Measurements from ENCODE around the gene POU2F3.

Gene POU2F3

DNA sequence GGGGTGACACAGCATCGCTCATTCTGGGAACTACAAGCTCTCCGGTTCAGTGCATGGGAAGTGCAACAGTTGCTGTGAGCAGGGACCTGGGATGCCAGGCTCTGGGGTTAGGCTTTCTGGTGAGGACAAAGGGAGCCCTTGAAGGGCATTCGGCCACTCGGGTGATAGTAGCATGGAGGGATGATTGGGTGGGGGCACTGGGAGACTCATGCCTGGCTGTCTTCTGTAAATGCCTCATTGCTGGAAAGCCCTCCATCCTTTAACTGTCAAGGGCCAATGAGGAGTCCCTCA lies 19.2 kb upstream of the POU2F3 start:
- Histone ChIP-seq H3K27ac (peak overlapping the region in 1 of 2 donors; percentile 76), H3K4me3 (no peak overlapping the region)
- TF ChIP-seq, protein P1, sequence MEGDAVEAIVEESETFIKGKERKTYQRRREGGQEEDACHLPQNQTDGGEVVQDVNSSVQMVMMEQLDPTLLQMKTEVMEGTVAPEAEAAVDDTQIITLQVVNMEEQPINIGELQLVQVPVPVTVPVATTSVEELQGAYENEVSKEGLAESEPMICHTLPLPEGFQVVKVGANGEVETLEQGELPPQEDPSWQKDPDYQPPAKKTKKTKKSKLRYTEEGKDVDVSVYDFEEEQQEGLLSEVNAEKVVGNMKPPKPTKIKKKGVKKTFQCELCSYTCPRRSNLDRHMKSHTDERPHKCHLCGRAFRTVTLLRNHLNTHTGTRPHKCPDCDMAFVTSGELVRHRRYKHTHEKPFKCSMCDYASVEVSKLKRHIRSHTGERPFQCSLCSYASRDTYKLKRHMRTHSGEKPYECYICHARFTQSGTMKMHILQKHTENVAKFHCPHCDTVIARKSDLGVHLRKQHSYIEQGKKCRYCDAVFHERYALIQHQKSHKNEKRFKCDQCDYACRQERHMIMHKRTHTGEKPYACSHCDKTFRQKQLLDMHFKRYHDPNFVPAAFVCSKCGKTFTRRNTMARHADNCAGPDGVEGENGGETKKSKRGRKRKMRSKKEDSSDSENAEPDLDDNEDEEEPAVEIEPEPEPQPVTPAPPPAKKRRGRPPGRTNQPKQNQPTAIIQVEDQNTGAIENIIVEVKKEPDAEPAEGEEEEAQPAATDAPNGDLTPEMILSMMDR (IDR thresholded peaks at IDR 0.05) = no peak
- DNase-seq (ENCODE audit: low spot score) = no peak

DNA sequence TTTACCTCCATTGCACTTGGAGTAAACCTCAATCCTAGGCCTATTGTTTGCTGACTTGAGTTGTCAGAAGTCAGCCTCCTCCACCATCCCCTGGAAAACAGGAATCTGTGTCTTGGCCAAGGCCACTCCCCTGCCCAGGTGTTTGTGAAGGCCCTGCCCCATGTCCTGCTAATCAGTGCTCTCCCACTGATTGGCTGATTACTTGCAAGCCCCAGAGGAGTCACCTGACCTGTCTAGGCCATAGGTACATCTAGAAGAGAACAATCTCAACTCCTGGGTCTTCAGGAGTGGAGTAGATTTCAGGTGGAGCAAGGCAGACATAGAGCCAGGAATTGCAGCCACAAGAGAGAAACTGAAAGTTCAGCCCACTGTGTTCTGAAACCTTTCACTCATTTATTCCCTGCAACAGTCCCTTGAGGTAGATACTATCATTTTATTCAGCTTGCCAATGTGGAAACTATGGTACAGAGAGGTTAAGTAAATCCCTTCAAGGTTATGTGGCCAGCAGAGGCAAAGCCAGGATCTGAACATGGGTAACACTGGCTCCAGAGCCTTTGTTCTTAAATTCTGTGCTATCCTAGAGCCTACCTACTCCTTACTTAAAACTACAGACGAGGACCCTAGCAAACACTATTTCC lies 18.7 kb upstream of the POU2F3 start:
- TF ChIP-seq, protein P1 (IDR thresholded peaks at IDR 0.05) = no peak
- peak overlapping the region in 1 of 2 donors; percentile 76 for H3K27ac ChIP-seq
- H3K4me3 ChIP-seq = no peak overlapping the region
- DNase-seq (ENCODE audit: low spot score) = no peak

DNA sequence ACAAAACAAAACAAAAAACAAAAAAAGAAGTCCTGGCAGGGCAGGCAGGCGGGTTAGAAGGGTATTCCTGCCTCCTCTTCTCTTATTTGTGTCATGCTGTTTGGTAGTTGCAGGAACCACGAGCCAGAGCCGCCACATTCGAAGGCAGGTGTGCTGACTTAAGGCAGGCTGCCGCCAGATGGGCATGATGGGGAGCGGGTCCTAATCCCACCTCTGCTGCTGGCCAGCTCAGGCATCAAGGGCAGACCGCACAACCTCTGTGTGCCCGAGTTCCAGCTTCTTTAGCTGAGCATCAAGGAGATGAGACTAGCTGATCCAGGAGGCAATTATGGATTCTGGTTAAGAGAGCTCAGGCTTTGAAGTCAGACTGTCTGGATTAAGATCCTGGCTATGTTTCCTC lies 17.0 kb upstream of the POU2F3 start:
- no peak overlapping the region for H3K27ac ChIP-seq
- H3K4me3 ChIP-seq = no peak overlapping the region
- DNase-seq (ENCODE audit: low spot score) = no peak
- TF ChIP-seq, protein P1 (IDR thresholded peaks at IDR 0.05) = no peak

DNA sequence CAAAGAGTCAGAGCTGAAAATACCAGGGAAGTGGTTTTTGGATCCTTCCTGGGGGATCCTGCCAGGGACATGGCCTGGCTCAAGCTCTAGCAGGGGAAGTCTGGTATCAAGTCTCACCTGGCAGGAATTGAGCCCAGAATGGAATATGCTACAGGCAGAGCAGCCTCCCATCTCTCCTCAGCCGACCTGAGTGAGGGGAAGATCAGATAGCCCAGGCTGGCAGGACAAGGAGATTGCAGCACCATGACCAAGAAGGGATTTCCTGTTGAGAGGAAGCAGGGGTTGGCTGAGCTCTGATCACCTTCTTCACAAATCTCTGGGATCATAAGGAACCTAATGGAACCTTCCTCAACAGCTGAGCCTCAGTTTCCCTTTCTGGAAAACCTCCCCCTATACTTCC lies 16.1 kb upstream of the POU2F3 start:
- Histone ChIP-seq H3K27ac (peak overlapping the region in 1 of 2 donors; percentile 1), H3K4me3 (no peak overlapping the region)
- no peak for DNase-seq (ENCODE audit: low spot score)
- TF ChIP-seq, protein P1 (IDR thresholded peaks at IDR 0.05) = no peak

DNA sequence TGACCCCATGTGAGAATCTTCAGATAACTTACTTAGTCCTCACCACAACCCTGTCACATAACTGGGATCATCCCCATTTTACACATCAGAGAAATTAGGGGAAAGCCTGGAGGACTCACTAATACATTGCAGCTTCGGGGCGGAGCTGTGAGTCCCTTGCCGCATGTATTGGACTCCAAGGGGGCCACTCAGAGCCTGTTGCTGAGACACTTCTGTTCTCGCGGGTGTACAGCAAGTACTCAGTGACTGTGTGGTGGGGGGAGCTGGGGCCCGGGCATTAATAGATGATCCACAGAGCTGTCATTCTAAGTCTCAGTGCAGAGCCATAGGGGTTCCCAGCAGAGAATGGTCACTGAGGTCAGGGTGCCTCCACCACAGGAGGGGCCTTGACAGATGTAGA lies 15.6 kb upstream of the POU2F3 start:
- Histone ChIP-seq H3K4me3 (no peak overlapping the region), H3K27ac (peak overlapping the region in 1 of 2 donors; percentile 65)
- DNase-seq (ENCODE audit: low spot score) = no peak
- TF ChIP-seq, protein P1 (IDR thresholded peaks at IDR 0.05) = no peak

DNA sequence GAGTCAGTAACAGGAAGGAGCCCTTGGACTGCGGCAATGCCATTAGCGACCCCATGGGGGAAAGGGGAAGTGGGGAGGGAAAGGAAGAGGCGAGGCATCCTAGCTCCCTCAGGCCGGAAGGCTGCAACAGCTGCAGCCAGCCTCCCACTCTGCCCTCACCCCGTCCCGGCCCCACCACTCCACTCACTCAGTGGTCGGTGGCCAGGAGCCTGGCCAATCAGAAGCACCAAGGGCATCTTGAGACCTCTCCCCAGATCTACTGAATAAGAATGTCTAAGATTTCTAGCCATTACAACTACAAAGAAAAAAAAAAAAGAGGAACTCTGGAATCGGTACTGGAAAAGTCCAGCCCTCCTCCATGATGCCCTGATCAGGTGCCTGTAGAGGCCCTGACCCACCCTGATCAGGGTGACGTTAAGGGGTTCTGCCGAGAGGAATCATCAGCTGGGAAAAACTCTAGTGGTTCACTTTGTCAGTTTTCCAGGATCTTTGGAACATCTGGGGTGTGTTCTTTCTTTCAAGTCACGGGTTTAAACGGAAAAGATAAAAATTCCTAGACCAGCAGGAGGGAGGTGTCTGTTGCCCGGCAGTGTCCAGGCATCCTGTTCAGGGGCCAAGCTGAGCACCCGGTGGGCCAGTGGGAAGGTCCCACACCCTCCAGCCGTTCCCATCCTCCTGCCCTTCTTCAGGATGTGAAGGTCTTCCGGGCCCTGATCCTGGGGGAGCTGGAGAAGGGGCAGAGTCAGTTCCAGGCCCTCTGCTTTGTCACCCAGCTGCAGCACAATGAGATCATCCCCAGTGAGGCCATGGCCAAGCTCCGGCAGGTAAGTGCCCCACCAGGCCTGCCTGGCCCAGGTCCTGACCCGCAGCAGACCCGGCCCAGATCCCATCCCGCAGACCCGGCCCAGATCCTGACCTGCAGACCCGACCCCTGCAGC lies 14.7 kb upstream of the POU2F3 start:
- Histone ChIP-seq H3K27ac (peak overlapping the region; percentile 18 to 70), H3K4me3 (peak overlapping the region; percentile 18)
- TF ChIP-seq, protein P1 (IDR thresholded peaks at IDR 0.05) = no peak
- no peak for DNase-seq (ENCODE audit: low spot score)

DNA sequence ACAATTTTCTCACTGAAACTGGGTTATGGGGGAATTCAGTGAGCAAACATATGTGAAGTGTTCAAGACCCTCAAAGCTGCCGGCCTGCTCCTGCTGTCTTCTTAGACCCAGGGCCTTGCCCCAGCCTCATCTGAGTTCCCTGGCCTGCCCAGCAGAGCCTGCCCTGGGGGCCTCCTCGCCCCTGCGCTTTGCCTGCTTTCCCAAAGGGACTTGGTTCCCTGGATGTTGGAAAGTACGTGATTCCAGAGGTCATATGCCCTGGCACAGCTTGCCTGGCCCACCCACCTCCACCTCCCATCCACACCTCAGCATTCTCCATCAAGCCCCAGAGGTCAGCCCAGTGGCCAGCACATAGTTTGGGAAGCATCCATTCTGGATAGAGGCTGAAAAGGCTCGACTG lies 13.7 kb upstream of the POU2F3 start:
- H3K4me3 ChIP-seq = no peak overlapping the region
- no peak for DNase-seq (ENCODE audit: low spot score)
- TF ChIP-seq, protein P1 (IDR thresholded peaks at IDR 0.05) = no peak
- H3K27ac ChIP-seq = peak overlapping the region in 1 of 2 donors; percentile 70
